GM12891 (cell line): ENCODE results near the gene RYR1.
"Not testable (repeated sequence)": the region's sequence is repeated elsewhere in the genome, so short reads cannot be mapped to it uniquely, and the experiment has no call there.

ENCODE experiments used
- DNase-seq: peaks from one replicate; pipeline ENCODE4 v3.0.0; 2011; ENCODE audit warnings: low spot score; ENCODE audit not compliant: insufficient read length
- FAIRE-seq: peaks from 2 replicates; lab custom pipeline; 2011; peaks lifted over from hg19 to GRCh38; lab: Jason Lieb, UNC
- PAX5 ChIP-seq: IDR thresholded peaks from 2 replicates; pipeline ENCODE4 v1.6.1; 2011; ENCODE audit warnings: low read length, moderate library complexity, mild to moderate bottlenecking; ENCODE audit not compliant: insufficient read depth, severe bottlenecking
- POLR2A ChIP-seq: IDR thresholded peaks from 2 replicates; pipeline ENCODE4 v1.6.1; 2011; ENCODE audit warnings: low read depth, low read length, control low read depth
- POLR2AphosphoS5 ChIP-seq: IDR thresholded peaks from 2 replicates; pipeline ENCODE4 v1.6.1; 2011; ENCODE audit warnings: low read depth, low read length, control low read depth
- POU2F2 ChIP-seq: IDR thresholded peaks from 2 replicates; pipeline ENCODE4 v1.6.1; 2011; ENCODE audit warnings: low read depth, mild to moderate bottlenecking, control low read depth, low read length, moderate library complexity
- SPI1 ChIP-seq: IDR thresholded peaks from 2 replicates; pipeline ENCODE4 v1.6.1; 2011; ENCODE audit warnings: low read depth, low read length, control low read depth
- TAF1 ChIP-seq: IDR thresholded peaks from 2 replicates; pipeline ENCODE4 v1.6.1; 2011; ENCODE audit warnings: low read depth, low read length, control low read depth

RYR1 gene

GRCh38 chr19:38509027-38509426, 75.5 kb downstream of the RYR1 start:
- FAIRE-seq (no peak), DNase-seq (no peak)
- TF ChIP-seq TAF1 (no peak), PAX5 (no peak), POU2F2 (no peak), POLR2A (no peak), POLR2AphosphoS5 (no peak)

GRCh38 chr19:38511074-38511708, 77.7 kb downstream of the RYR1 start:
- FAIRE-seq (no peak), DNase-seq (no peak)
- TF ChIP-seq POLR2AphosphoS5 (no peak), POU2F2 (no peak), PAX5 (no peak), TAF1 (no peak), POLR2A (no peak), SPI1 (no peak)

GRCh38 chr19:38512277-38512676, 78.8 kb downstream of the RYR1 start:
- no peak for FAIRE-seq
- DNase-seq = no peak
- TF ChIP-seq POLR2AphosphoS5 (no peak), PAX5 (no peak), TAF1 (no peak), POU2F2 (no peak), POLR2A (no peak), SPI1 (no peak)

DNA sequence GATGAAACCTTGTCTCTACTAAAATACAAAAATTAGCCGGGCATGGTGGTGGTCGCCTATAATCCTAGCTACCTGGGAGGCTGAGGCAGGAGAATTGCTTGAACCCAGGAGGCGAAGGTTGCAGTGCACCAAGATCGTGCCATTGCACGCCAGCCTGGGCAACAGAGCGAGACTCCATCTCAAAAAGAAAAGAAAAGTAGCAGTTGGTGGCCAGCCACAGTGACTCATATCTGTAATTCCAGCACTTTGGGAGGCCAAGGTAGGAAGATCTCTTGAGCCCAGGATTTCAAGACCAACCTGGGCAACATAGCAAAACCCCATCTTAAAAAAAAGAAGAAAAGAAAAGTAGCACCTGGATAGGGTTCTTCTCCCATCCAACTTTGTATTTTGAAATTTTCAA, 79.7 kb downstream of the RYR1 start:
- not testable (repeated sequence) for FAIRE-seq, DNase-seq

- TF ChIP-seq TAF1 (no peak), POLR2AphosphoS5 (no peak), PAX5 (no peak), POLR2A (no peak), POU2F2 (no peak), SPI1 (no peak)
- FAIRE-seq (no peak), DNase-seq (no peak)
These were observed 80.3 kb downstream of the RYR1 start for GRCh38 chr19:38513762-38514167.

DNA sequence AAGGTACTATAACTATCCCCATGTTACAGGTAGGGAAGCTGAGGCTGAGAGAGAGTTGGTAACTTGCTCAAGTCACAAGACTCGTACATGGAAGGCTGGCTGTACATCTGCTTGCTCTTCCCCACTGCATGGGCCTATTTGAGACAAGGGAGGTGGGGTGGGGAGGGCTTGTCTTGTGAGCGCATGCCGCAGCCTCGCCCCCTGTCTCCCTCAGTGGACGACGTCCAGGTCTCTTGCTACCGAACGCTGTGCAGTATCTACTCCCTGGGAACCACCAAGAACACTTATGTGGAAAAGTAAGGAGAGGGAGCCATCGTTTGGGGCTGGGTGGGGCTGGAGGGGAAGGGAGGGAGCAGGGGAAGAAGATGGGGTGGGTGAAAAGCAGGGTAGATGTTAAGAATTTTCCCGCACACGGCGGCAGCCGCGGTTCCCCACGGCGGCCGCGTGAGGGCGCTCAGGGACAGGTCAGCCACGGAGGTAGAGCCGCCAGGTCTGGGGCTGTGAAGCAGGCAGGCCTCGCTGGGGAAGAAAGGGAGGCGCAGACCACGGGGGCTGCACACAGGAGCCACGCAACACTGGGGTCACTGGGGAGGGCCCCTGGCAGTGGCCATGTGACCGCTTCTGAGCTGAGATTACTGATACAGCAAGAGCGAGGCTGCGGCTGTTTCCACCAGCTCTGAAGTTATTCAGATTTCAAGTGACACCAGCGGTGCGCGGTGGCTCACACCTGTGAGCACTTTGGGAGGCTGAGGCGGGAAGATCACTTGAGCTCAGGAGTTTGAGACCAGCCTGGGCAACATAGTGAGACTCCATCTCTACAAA, 81.5 kb downstream of the RYR1 start:
- FAIRE-seq = peak; percentile 88
- peak; percentile 93 for DNase-seq
- TF ChIP-seq POLR2A (no peak), POU2F2 (no peak), SPI1 (no peak), TAF1 (no peak), POLR2AphosphoS5 (no peak), PAX5 (no peak)

DNA sequence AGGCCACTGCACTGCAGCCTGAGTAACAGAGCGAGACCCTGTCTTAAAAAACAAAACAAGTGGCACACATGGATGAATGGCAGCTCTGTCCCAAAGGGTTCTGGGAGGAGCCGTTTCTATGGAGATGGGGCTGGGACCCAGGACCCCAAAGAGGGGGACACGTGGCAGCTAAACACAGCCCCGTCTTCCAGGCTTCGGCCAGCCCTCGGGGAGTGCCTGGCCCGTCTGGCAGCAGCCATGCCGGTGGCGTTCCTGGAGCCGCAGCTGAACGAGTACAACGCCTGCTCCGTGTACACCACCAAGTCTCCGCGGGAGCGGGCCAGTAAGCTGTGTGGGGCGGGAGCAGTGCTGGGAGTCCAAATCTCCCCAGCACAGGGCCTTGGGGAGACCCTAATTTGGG, 82.4 kb downstream of the RYR1 start:
- FAIRE-seq (no peak), DNase-seq (no peak)
- TF ChIP-seq POU2F2 (no peak), POLR2AphosphoS5 (no peak), SPI1 (no peak), PAX5 (no peak), POLR2A (no peak), TAF1 (no peak)

DNA sequence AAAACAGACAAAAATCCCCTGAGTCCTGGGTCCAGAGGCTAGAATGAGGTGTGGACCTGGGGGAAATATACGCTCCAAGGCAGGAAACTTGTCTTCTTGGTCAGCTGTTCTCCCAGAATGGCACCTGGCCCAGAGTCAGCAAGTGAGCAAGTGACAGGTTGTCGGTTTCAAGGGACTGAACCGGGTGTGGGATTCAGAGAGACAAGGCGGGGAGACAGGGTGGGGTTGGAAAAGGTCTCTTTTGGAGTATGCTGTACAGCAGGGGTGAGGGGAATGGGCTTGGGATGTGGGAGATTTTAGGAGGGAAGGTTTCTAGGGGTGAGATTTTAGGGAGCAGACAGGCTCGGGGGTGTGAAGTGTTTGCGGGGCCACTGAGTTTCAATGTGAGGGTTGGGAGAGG, 83.3 kb downstream of the RYR1 start:
- FAIRE-seq = no peak
- TF ChIP-seq POLR2AphosphoS5 (no peak), SPI1 (no peak), TAF1 (no peak), PAX5 (no peak), POLR2A (no peak), POU2F2 (no peak)

GRCh38 chr19:38517321-38517720, 83.8 kb downstream of the RYR1 start:
- FAIRE-seq (no peak), DNase-seq (no peak)
- TF ChIP-seq POU2F2 = no peak
- TF ChIP-seq SPI1 = no peak
- no peak for TF ChIP-seq PAX5
- TF ChIP-seq POLR2A = no peak
- TF ChIP-seq TAF1 = no peak
- TF ChIP-seq POLR2AphosphoS5 = no peak

More for the DNA sequence above, 83.3 kb downstream of the RYR1 start:
- DNase-seq = no peak

DNA sequence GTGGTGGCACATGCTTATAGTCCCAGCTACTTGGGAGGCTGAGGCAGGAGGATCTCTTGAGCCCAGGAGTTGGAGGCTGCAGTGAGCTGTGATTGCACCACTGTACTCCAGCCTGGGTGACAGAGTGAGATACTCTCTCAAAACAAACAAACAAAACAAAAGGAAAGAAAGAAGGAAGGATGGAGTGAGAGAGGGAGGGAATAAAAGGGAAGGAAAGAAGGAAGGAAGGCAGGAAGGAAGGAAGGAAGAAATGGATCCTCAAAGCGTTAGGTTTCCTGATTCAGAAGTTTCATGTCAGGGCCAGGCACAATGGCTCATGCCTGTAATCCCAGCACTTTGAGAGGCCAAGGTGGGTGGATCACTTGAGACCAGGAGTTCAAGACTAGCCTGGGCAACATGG, 84.5 kb downstream of the RYR1 start:
- DNase-seq, FAIRE-seq: not testable (repeated sequence)
